ENCODE results near the gene PDZD2.

PDZD2 gene

GRCh38 chr5:31736127-31736526 is 97.2 kb downstream of the PDZD2 start:
- H3K79me2 ChIP-seq, result no peaks in the 10 kb centered on the region
- H3K4me2 ChIP-seq (ENCODE audit: low read length), result no peak overlapping the region
- no peaks in the 10 kb centered on the region for H3K9me3 ChIP-seq (ENCODE audit: control insufficient read depth, low read length)
- H3K27ac ChIP-seq, result no peak overlapping the region
- no peaks in the 10 kb centered on the region for H3K27me3 ChIP-seq (ENCODE audit: control insufficient read depth, insufficient read depth, low read length)
- H2AFZ ChIP-seq, result no peak overlapping the region
- H3K9ac ChIP-seq, result no peak overlapping the region
- no peaks in the 10 kb centered on the region for H3K36me3 ChIP-seq (ENCODE audit: control insufficient read depth, insufficient read depth, low read length)
- H3K4me3 ChIP-seq (ENCODE audit: low read depth, low read length), result no peak overlapping the region
- H3K4me1 ChIP-seq, result no peaks in the 10 kb centered on the region
- no peak for TF ChIP-seq CTCF (IDR thresholded peaks at IDR 0.05)

- H3K4me1 ChIP-seq, result no peaks in the 10 kb centered on the region
- no peak overlapping the region for H3K9ac ChIP-seq
- H3K27ac ChIP-seq, result no peak overlapping the region
These were observed 99.3 kb downstream of the PDZD2 start for GRCh38 chr5:31738199-31738598.

GRCh38 chr5:31741496-31741895 is 102.6 kb downstream of the PDZD2 start:
- Histone ChIP-seq H3K4me3 (ENCODE audit: low read depth, low read length) (no peak overlapping the region), H2AFZ (no peak overlapping the region), H3K9me3 (ENCODE audit: control insufficient read depth, low read length) (no peaks in the 10 kb centered on the region), H3K4me1 (no peaks in the 10 kb centered on the region), H3K4me2 (ENCODE audit: low read length) (no peak overlapping the region), H3K79me2 (no peaks in the 10 kb centered on the region), H3K36me3 (ENCODE audit: control insufficient read depth, insufficient read depth, low read length) (no peaks in the 10 kb centered on the region), H3K9ac (no peak overlapping the region), H3K27ac (no peak overlapping the region), H3K27me3 (ENCODE audit: control insufficient read depth, insufficient read depth, low read length) (no peaks in the 10 kb centered on the region)
- no peak for TF ChIP-seq CTCF (IDR thresholded peaks at IDR 0.05)

More at GRCh38 chr5:31738199-31738598, 99.3 kb downstream of the PDZD2 start:
- Histone ChIP-seq H3K4me2 (ENCODE audit: low read length) (no peak overlapping the region), H3K36me3 (ENCODE audit: control insufficient read depth, insufficient read depth, low read length) (no peaks in the 10 kb centered on the region), H2AFZ (no peak overlapping the region), H3K79me2 (no peaks in the 10 kb centered on the region), H3K27me3 (ENCODE audit: control insufficient read depth, insufficient read depth, low read length) (no peaks in the 10 kb centered on the region), H3K9me3 (ENCODE audit: control insufficient read depth, low read length) (no peaks in the 10 kb centered on the region), H3K4me3 (ENCODE audit: low read depth, low read length) (no peak overlapping the region)
- TF ChIP-seq CTCF (IDR thresholded peaks at IDR 0.05), result no peak

- Histone ChIP-seq H3K27me3 (ENCODE audit: control insufficient read depth, insufficient read depth, low read length) (no peaks in the 10 kb centered on the region), H3K27ac (no peak overlapping the region), H3K79me2 (no peaks in the 10 kb centered on the region), H3K4me2 (ENCODE audit: low read length) (no peak overlapping the region), H3K4me1 (no peaks in the 10 kb centered on the region), H2AFZ (no peak overlapping the region), H3K4me3 (ENCODE audit: low read depth, low read length) (no peak overlapping the region), H3K9me3 (ENCODE audit: control insufficient read depth, low read length) (no peaks in the 10 kb centered on the region), H3K36me3 (ENCODE audit: control insufficient read depth, insufficient read depth, low read length) (no peaks in the 10 kb centered on the region), H3K9ac (no peak overlapping the region)
- TF ChIP-seq CTCF (IDR thresholded peaks at IDR 0.05), result no peak
These were observed 104.7 kb downstream of the PDZD2 start for GRCh38 chr5:31743678-31744077.

- no peak for TF ChIP-seq CTCF (IDR thresholded peaks at IDR 0.05)
- H3K4me3 ChIP-seq (ENCODE audit: low read depth, low read length), result no peak overlapping the region
- H3K9ac ChIP-seq, result no peak overlapping the region
- no peaks in the 10 kb centered on the region for H3K4me1 ChIP-seq
- no peak overlapping the region for H3K27ac ChIP-seq
- no peaks in the 10 kb centered on the region for H3K36me3 ChIP-seq (ENCODE audit: control insufficient read depth, insufficient read depth, low read length)
- H3K79me2 ChIP-seq, result no peaks in the 10 kb centered on the region
- H3K4me2 ChIP-seq (ENCODE audit: low read length), result no peak overlapping the region
- H3K27me3 ChIP-seq (ENCODE audit: control insufficient read depth, insufficient read depth, low read length), result no peaks in the 10 kb centered on the region
- H3K9me3 ChIP-seq (ENCODE audit: control insufficient read depth, low read length), result no peaks in the 10 kb centered on the region
- H2AFZ ChIP-seq, result no peak overlapping the region
These were observed 109.7 kb downstream of the PDZD2 start for GRCh38 chr5:31748458-31749172.
